HepG2 (cell line): ENCODE measurements around the gene H2AZ2.

Source experiments
- ZNF160 ChIP-seq: sonication (generic); formaldehyde crosslinking; IDR thresholded peaks from 2 replicates; pipeline ENCODE4 v1.8.0; 2022; ENCODE audit warnings: mild to moderate bottlenecking, inconsistent platforms, missing genetic modification reagents
- TF ChIP-seq, protein P1 (sequence below): IDR thresholded peaks from 2 replicates; pipeline ENCODE4 v1.6.1; 2012; ENCODE audit warnings: inconsistent platforms

DNA sequence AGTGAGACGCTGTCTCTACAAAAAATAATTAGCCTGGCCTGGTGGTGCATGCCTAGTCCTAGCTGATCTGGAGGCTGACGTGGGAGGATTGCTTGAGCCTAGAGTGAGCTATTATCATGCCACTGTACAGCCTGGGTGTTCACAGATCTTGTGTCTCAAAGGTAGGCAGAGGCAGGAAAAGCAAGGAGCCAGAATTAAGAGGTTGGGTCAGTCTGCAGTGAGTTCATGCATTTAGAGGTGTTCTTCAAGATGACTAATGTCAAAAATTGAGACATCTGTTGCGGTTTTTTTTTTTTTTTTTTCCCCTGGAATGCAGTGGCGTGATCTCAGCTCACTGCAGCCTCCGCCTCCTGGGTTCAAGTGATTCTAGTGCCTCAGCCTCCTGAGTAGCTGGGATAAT lies 46.0 kb downstream of the H2AZ2 start:
- TF ChIP-seq, protein P1, sequence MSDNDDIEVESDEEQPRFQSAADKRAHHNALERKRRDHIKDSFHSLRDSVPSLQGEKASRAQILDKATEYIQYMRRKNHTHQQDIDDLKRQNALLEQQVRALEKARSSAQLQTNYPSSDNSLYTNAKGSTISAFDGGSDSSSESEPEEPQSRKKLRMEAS = no peak
- no peak for TF ChIP-seq ZNF160 (CRISPR knock-in tag)
